Ovary (tissue), 9 donors: ENCODE results near the gene CFAP107. TPM values are rescaled to one million over a fixed set of nuclear protein-coding genes. Genes with fewer than 3 reads are reported as not detected.
"Not testable (repeated sequence)": the region's sequence is repeated elsewhere in the genome, so short reads cannot be mapped to it uniquely, and the experiment has no call there.

Experiments used
- DNase-seq, 5 donors: peaks; one replicate each; pipeline ENCODE4 v3.0.0-alpha.2; 2019 to 2020
- H3K27ac ChIP-seq, 2 donors: fragments of 200-600 bp; one replicate each; pipeline versions ENCODE4 v1.5.1 to v1.8.0; 2019 to 2022
- H3K27me3 ChIP-seq: fragments of 200-600 bp; one replicate; pipeline ENCODE4 v1.8.0; 2022
- H3K36me3 ChIP-seq: fragments of 200-600 bp; sonication (generic); one replicate; pipeline ENCODE4 v1.5.1; 2019
- H3K4me1 ChIP-seq: one replicate; pipeline ENCODE4 v1.8.1; 2013; ENCODE audit warnings: mild to moderate bottlenecking, moderate library complexity; ENCODE audit not compliant: insufficient read depth
- H3K4me3 ChIP-seq: fragments of 200-600 bp; sonication (generic); one replicate; pipeline ENCODE4 v1.5.1; 2017
- H3K9me3 ChIP-seq, 2 donors: fragments of 200-600 bp in 1 of 2; sonication (generic) in 1 of 2; one replicate each; pipeline versions ENCODE4 v1.5.1 to v1.8.1; 2013 to 2019; ENCODE audit warnings: mild to moderate bottlenecking in 1 of 2, moderate library complexity in 1 of 2
- CTCF ChIP-seq, 3 donors: fragments of 450-650 bp in 2 of 3; fragments of 200-600 bp in 1 of 3; IDR thresholded peaks; one replicate each; pipeline versions ENCODE4 v1.5.1 to v1.8.0; 2016 to 2022; ENCODE audit warnings: antibody characterized with exemption in 3 of 3, mild to moderate bottlenecking in 1 of 3
- EP300 ChIP-seq: sonication (generic); formaldehyde crosslinking; IDR thresholded peaks from one replicate; pipeline ENCODE4 v1.6.1; 2017; ENCODE audit warnings: antibody characterized with exemption
- POLR2A ChIP-seq: fragments of 450-650 bp; IDR thresholded peaks from one replicate; pipeline ENCODE4 v1.6.1; 2017; ENCODE audit warnings: antibody characterized with exemption, mild to moderate bottlenecking, moderate library complexity
- WGBS, 3 donors: extraction: QIAGEN DNeasy Blood & Tissue Kit in 1 of 3; methylation state at CpG; one replicate each; pipeline versions ENCODE4 v1.1.5 to v1.1.7; 2013 to 2017; 5-methylcytosine and 5-hydroxymethylcytosine counted together
- intact Hi-C, 4 donors: fragments of 100-400 bp; cut with DNase I; formaldehyde crosslinking; loops; one replicate each; pipeline versions ENCODE4 v1.11.0 to v1.15.1; 2022 to 2023
- polyA plus RNA-seq, 2 donors: library from polyadenylated mRNA; stranded (reverse); fragments of 200-250 nt in 1 of 2; fragments of 350-450 nt in 1 of 2; fragmentation: Illumina TruSeq in 1 of 2; extraction: RNeasy Lipid Tissue Mini Kit (QIAGEN cat#74804) in 1 of 2; gene quantifications; one replicate each; pipeline ENCODE4 v1.2.3, GENCODE V29; 2013 to 2014
- total RNA-seq, 7 donors: library from RNA; depleted of rRNA in 2 of 7; stranded (reverse); fragments of >200 nt in 2 of 7; fragmentation: NEBNext Ultra II Directional in 3 of 7; extraction: Animal tissue kit (Norgen Biotek cat#: 25700) in 3 of 7; gene quantifications; one replicate each; pipeline versions ENCODE4 v1.1.0 to v1.2.4, GENCODE V29; 2016 to 2023
- donor health status: DM: no; HTN: no; CAD: no; lungs with moderate emphysema.
- donor health status: DM: no; HTN: no; CAD: no.
- donor health status: Bipolar disorder and iron deficiency.
- donor health status: DM: yes; HTN: yes; CAD: no.
- donor health status: DM: no; HTN: no; CAD: no.
- donor health status: DM: yes; HTN: yes; CAD: no.

Gene CFAP107
- total and polyA plus RNA-seq, 9 donors, result 0.32 to 2.2 (median 0.76) TPM; not detected in 5

GRCh38 chr1:12774801-12775345, 28.9 kb downstream of the CFAP107 start:
- TF ChIP-seq EP300 (no peak), POLR2A (no peak), CTCF (IDR thresholded peaks at IDR 0.05) (no peak)
- intact Hi-C loops, result no loop called here
- Histone ChIP-seq H3K27me3 (no peaks in the 10 kb centered on the region), H3K36me3 (no peaks in the 10 kb centered on the region), H3K4me3 (no peak overlapping the region), H3K27ac (no peak overlapping the region), H3K4me1 (no peaks in the 10 kb centered on the region), H3K9me3 (no peaks in the 10 kb centered on the region)
- DNase-seq, result no peak
- 70 to 93% (median 78%) methylated on average over 5 of the region's 5 CpGs for WGBS, 3 donors

- 73 to 77% (median 74%) methylated on average over 8 of the region's 8 CpGs for WGBS, 3 donors
- Histone ChIP-seq H3K27me3 (no peaks in the 10 kb centered on the region), H3K36me3 (no peaks in the 10 kb centered on the region), H3K4me1 (no peaks in the 10 kb centered on the region), H3K9me3 (no peaks in the 10 kb centered on the region), H3K4me3 (no peak overlapping the region), H3K27ac (no peak overlapping the region)
- intact Hi-C loops, result no loop called here
- DNase-seq, result no peak
- TF ChIP-seq POLR2A, result no peak
These were observed 29.4 kb downstream of the CFAP107 start for GRCh38 chr1:12775443-12775842.

GRCh38 chr1:12776801-12777557, 31.0 kb downstream of the CFAP107 start:
- H3K4me1 ChIP-seq, result no peaks in the 10 kb centered on the region
- intact Hi-C loops, result no loop called here
- H3K9me3 ChIP-seq, result no peaks in the 10 kb centered on the region
- no peak overlapping the region for H3K4me3 ChIP-seq
- H3K36me3 ChIP-seq, result no peaks in the 10 kb centered on the region
- no peaks in the 10 kb centered on the region for H3K27me3 ChIP-seq
- WGBS, 3 donors, result 83 to 92% (median 88%) methylated on average over 15 of the region's 15 CpGs
- no peak overlapping the region for H3K27ac ChIP-seq
- TF ChIP-seq EP300, result no peak
- TF ChIP-seq CTCF (IDR thresholded peaks at IDR 0.05), result no peak
- no peak for TF ChIP-seq POLR2A
- DNase-seq, result no peak

- TF ChIP-seq POLR2A (no peak), CTCF (IDR thresholded peaks at IDR 0.05) (no peak), EP300 (no peak)
- Histone ChIP-seq H3K4me1 (no peaks in the 10 kb centered on the region), H3K27me3 (no peaks in the 10 kb centered on the region), H3K36me3 (no peaks in the 10 kb centered on the region), H3K4me3 (no peak overlapping the region), H3K27ac (no peak overlapping the region), H3K9me3 (no peaks in the 10 kb centered on the region)
- WGBS, 3 donors, result 72 to 79% (median 73%) methylated on average over 4 of the region's 4 CpGs
- intact Hi-C loops, result no loop called here
- no peak for DNase-seq
These were observed 32.1 kb downstream of the CFAP107 start for GRCh38 chr1:12778061-12778460.

GRCh38 chr1:12778907-12779306, 32.9 kb downstream of the CFAP107 start:
- no peaks in the 10 kb centered on the region for H3K4me1 ChIP-seq
- H3K27ac ChIP-seq, result no peak overlapping the region
- intact Hi-C loops, result no loop called here
- no peaks in the 10 kb centered on the region for H3K9me3 ChIP-seq
- H3K4me3 ChIP-seq, result no peak overlapping the region
- DNase-seq, result no peak
- H3K36me3 ChIP-seq, result no peaks in the 10 kb centered on the region
- H3K27me3 ChIP-seq, result no peaks in the 10 kb centered on the region
- TF ChIP-seq CTCF (IDR thresholded peaks at IDR 0.05) (no peak), EP300 (no peak), POLR2A (no peak)
- 76 to 86% (median 78%) methylated on average over 6 of the region's 6 CpGs for WGBS, 3 donors

GRCh38 chr1:12781488-12781887, 35.5 kb downstream of the CFAP107 start:
- intact Hi-C loops, result not testable (repeated sequence)

GRCh38 chr1:12783783-12784182, 37.8 kb downstream of the CFAP107 start:
- H3K4me1 ChIP-seq, H3K4me3 ChIP-seq, H3K27me3 ChIP-seq, H3K27ac ChIP-seq, H3K9me3 ChIP-seq, intact Hi-C loops, H3K36me3 ChIP-seq, DNase-seq: not testable (repeated sequence)
- WGBS, 3 donors, result 28 to 40% (median 35%) methylated on average over 6 to 7 of the region's 7 CpGs

More at GRCh38 chr1:12781488-12781887, 35.5 kb downstream of the CFAP107 start:
- not testable (repeated sequence) for H3K27ac ChIP-seq, H3K9me3 ChIP-seq, H3K4me3 ChIP-seq, DNase-seq, H3K36me3 ChIP-seq, H3K4me1 ChIP-seq, H3K27me3 ChIP-seq
- WGBS, 3 donors, result 56 to 89% (median 80%) methylated on average over 5 of the region's 5 CpGs
